Spleen (tissue), 11 donors: Measurements from ENCODE around the gene TSHZ2. TPM values are rescaled to one million over a fixed set of nuclear protein-coding genes. Genes with fewer than 3 reads are reported as not detected.

Experiments
- DNase-seq: peaks from one replicate; pipeline ENCODE4 v3.0.0-alpha.2; 2020
- H3K27ac ChIP-seq, 8 donors: fragments of 200-600 bp; sonication (generic) in 7 of 8; 1 replicate in 4 of 8; 2 replicates in 4 of 8; pipeline versions ENCODE4 v1.5.0 to v1.8.0; 2016 to 2021; ENCODE audit warnings: inconsistent platforms in 4 of 8, mild to moderate bottlenecking in 4 of 8, moderate library complexity in 1 of 8
- H3K27me3 ChIP-seq, 7 donors: fragments of 200-600 bp; sonication (generic) in 6 of 7; replicated peaks in 1 of 7; 1 replicate in 4 of 7; 2 replicates in 3 of 7; pipeline versions ENCODE4 v1.5.0 to v1.8.0; 2016 to 2021; ENCODE audit warnings: inconsistent platforms in 3 of 7, mild to moderate bottlenecking in 1 of 7
- H3K36me3 ChIP-seq, 6 donors: fragments of 200-600 bp; sonication (generic) in 5 of 6; 1 replicate in 4 of 6; 2 replicates in 2 of 6; pipeline versions ENCODE4 v1.5.0 to v1.8.0; 2016 to 2021; ENCODE audit warnings: inconsistent platforms in 2 of 6
- H3K4me1 ChIP-seq, 6 donors: fragments of 200-600 bp; sonication (generic) in 5 of 6; 1 replicate in 3 of 6; 2 replicates in 3 of 6; pipeline versions ENCODE4 v1.5.0 to v1.8.0; 2016 to 2021; ENCODE audit warnings: inconsistent platforms in 3 of 6
- H3K4me3 ChIP-seq, 8 donors: fragments of 200-600 bp; sonication (generic) in 7 of 8; 1 replicate in 4 of 8; 2 replicates in 4 of 8; pipeline versions ENCODE4 v1.5.0 to v1.8.0; 2016 to 2021; ENCODE audit warnings: inconsistent platforms in 4 of 8, mild to moderate bottlenecking in 4 of 8, moderate library complexity in 2 of 8
- H3K9me3 ChIP-seq, 8 donors: fragments of 200-600 bp; sonication (generic) in 7 of 8; 1 replicate in 4 of 8; 2 replicates in 4 of 8; pipeline versions ENCODE4 v1.5.0 to v1.8.0; 2016 to 2021; ENCODE audit warnings: inconsistent platforms in 4 of 8
- POLR2A ChIP-seq, 3 donors: fragments of 450-650 bp; IDR thresholded peaks; one replicate each; pipeline ENCODE4 v1.5.1; 2017; ENCODE audit warnings: antibody characterized with exemption in 3 of 3, mild to moderate bottlenecking in 1 of 3
- POLR2AphosphoS5 ChIP-seq, 3 donors: sonication (generic); formaldehyde crosslinking; IDR thresholded peaks; one replicate each; pipeline ENCODE4 v1.5.1; 2017; ENCODE audit warnings: antibody characterized with exemption in 3 of 3
- WGBS, 5 donors: extraction: QIAGEN DNeasy Blood & Tissue Kit in 3 of 5; methylation state at CpG; one replicate each; pipeline versions ENCODE4 v1.1.5 to v1.1.7; 2013 to 2018; 5-methylcytosine and 5-hydroxymethylcytosine counted together
- intact Hi-C: fragments of 100-400 bp; cut with DNase I; formaldehyde crosslinking; loops from one replicate; pipeline ENCODE4 v1.15.0; 2023; ENCODE audit warnings: low total_unique reads
- polyA plus RNA-seq, 3 donors: library from polyadenylated mRNA; stranded (reverse); fragments of 200-250 nt; gene quantifications; one replicate each; pipeline ENCODE4 v1.2.1, GENCODE V29; 2013
- total RNA-seq, 7 donors: library from RNA; depleted of rRNA in 3 of 7; stranded (reverse); fragments of >200 nt in 3 of 7; fragmentation: NEBNext Ultra II Directional in 4 of 7; extraction: Animal tissue kit (Norgen Biotek cat#: 25700) in 4 of 7; gene quantifications; one replicate each; pipeline versions ENCODE4 v1.1.0 to v1.2.1, GENCODE V29; 2016 to 2021
- TF ChIP-seq, protein P1 (sequence below), 11 experiments: fragments of 200-600 bp in 7 of 11; fragments of 450-650 bp in 4 of 11; sonication (generic) in 4 of 11; IDR thresholded peaks in 8 of 11; conservative IDR thresholded peaks in 3 of 11; 1 replicate in 7 of 11; 2 replicates in 4 of 11; pipeline versions ENCODE4 v1.4.0 to v1.8.0; 2016 to 2021; ENCODE audit warnings: antibody characterized with exemption in 11 of 11, inconsistent platforms in 4 of 11, mild to moderate bottlenecking in 1 of 11
- donor health status: healthy with polysubstance abuse.
- donor health status: DM: no; HTN: no; CAD: no; lungs with moderate emphysema.
- donor health status: DM: no; HTN: no; CAD: no.
- donor health status: Bipolar disorder and iron deficiency.
- donor health status: healthy.
- donor health status: DM: no; HTN: no; CAD: no.
- donor health status: DM: yes; HTN: yes; CAD: no.

TSHZ2 gene
- total and polyA plus RNA-seq, 10 donors: 0.86 to 19.2 (median 15.7) TPM

GRCh38 chr20:52971498-52972189, 514 bp upstream of the TSHZ2 start:
- H3K27ac ChIP-seq: peak overlapping the region in 7 of 8 donors; percentile 22 to 83 (median 76)
- peaks cover 0 to under 1% (median 0%) of the 10 kb centered on the region in 8 donors for H3K9me3 ChIP-seq
- H3K4me3 ChIP-seq: peak overlapping the region; percentile 23 to 68 (median 32)
- peaks cover 0 to 19% (median 3%) of the 10 kb centered on the region in 6 donors for H3K4me1 ChIP-seq
- intact Hi-C loops: no loop called here
- H3K27me3 ChIP-seq: peaks cover 0 to 53% (median 21%) of the 10 kb centered on the region in 7 donors
- DNase-seq: no peak
- no peaks in the 10 kb centered on the region for H3K36me3 ChIP-seq
- 6 to 18% (median 10%) methylated on average over 15 to 16 of the region's 16 CpGs for WGBS, 5 donors
- TF ChIP-seq POLR2A (IDR thresholded peaks at IDR 0.05) (no peak), POLR2AphosphoS5 (IDR thresholded peaks at IDR 0.05) (no peak)
- TF ChIP-seq, protein P1, sequence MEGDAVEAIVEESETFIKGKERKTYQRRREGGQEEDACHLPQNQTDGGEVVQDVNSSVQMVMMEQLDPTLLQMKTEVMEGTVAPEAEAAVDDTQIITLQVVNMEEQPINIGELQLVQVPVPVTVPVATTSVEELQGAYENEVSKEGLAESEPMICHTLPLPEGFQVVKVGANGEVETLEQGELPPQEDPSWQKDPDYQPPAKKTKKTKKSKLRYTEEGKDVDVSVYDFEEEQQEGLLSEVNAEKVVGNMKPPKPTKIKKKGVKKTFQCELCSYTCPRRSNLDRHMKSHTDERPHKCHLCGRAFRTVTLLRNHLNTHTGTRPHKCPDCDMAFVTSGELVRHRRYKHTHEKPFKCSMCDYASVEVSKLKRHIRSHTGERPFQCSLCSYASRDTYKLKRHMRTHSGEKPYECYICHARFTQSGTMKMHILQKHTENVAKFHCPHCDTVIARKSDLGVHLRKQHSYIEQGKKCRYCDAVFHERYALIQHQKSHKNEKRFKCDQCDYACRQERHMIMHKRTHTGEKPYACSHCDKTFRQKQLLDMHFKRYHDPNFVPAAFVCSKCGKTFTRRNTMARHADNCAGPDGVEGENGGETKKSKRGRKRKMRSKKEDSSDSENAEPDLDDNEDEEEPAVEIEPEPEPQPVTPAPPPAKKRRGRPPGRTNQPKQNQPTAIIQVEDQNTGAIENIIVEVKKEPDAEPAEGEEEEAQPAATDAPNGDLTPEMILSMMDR (IDR thresholded peaks at IDR 0.05 in 8 of 11, conservative IDR thresholded peaks at IDR 0.05 in 3 of 11): no peak

- WGBS, 5 donors: 4 to 10% (median 8%) methylated on average over 34 to 39 of the region's 39 CpGs
- DNase-seq: no peak
- peaks cover 0 to 53% (median 21%) of the 10 kb centered on the region in 7 donors for H3K27me3 ChIP-seq
- peak overlapping the region; percentile 53 to 83 (median 76) for H3K27ac ChIP-seq
- no peaks in the 10 kb centered on the region for H3K36me3 ChIP-seq
- H3K9me3 ChIP-seq: no peaks in the 10 kb centered on the region
- H3K4me3 ChIP-seq: peak overlapping the region; percentile 24 to 68 (median 36)
- intact Hi-C loops: no loop called here
- peaks cover 0 to 19% (median 3%) of the 10 kb centered on the region in 6 donors for H3K4me1 ChIP-seq
- TF ChIP-seq POLR2A (IDR thresholded peaks at IDR 0.05): no peak
- TF ChIP-seq POLR2AphosphoS5 (IDR thresholded peaks at IDR 0.05): peak in 1 of 3 donors; percentile 18
Measured at GRCh38 chr20:52972965-52973819, 1.0 kb downstream of the TSHZ2 start.

DNA sequence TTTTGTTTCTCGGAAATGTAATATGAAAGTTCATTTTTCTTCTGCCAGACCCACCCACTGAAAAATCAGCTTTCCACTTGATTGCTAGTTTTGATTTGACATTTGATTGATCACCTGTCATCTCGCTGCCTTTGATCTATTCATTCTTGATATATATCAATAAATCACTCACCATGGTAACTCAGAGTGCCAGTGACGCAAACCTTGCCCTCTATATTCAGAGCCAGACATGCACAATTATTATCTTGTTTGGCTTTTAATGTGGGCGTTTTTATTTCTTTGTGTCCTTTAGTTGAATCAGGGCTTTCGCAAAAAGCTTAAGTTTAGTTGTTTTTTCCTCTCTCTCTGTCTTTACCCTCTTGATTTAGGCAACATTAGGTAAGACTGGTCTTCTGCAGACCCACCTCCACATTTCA, 2.0 kb downstream of the TSHZ2 start:
- TF ChIP-seq POLR2A (IDR thresholded peaks at IDR 0.05): no peak
- TF ChIP-seq, protein P1 (IDR thresholded peaks at IDR 0.05 in 8 of 11, conservative IDR thresholded peaks at IDR 0.05 in 3 of 11): no peak
- no peak for TF ChIP-seq POLR2AphosphoS5 (IDR thresholded peaks at IDR 0.05)
- Histone ChIP-seq H3K36me3 (no peaks in the 10 kb centered on the region), H3K27me3 (peaks cover 0 to 53% (median 21%) of the 10 kb centered on the region in 7 donors), H3K9me3 (no peaks in the 10 kb centered on the region), H3K4me3 (peak overlapping the region in 6 of 8 donors; percentile 26 to 68 (median 36)), H3K27ac (peak overlapping the region in 6 of 8 donors; percentile 67 to 83 (median 76)), H3K4me1 (peaks cover 0 to 19% (median 3%) of the 10 kb centered on the region in 6 donors)
- DNase-seq: no peak
- 45 to 65% (median 54%) methylated on average over 5 of the region's 5 CpGs for WGBS, 5 donors
- intact Hi-C loops: no loop called here

DNA sequence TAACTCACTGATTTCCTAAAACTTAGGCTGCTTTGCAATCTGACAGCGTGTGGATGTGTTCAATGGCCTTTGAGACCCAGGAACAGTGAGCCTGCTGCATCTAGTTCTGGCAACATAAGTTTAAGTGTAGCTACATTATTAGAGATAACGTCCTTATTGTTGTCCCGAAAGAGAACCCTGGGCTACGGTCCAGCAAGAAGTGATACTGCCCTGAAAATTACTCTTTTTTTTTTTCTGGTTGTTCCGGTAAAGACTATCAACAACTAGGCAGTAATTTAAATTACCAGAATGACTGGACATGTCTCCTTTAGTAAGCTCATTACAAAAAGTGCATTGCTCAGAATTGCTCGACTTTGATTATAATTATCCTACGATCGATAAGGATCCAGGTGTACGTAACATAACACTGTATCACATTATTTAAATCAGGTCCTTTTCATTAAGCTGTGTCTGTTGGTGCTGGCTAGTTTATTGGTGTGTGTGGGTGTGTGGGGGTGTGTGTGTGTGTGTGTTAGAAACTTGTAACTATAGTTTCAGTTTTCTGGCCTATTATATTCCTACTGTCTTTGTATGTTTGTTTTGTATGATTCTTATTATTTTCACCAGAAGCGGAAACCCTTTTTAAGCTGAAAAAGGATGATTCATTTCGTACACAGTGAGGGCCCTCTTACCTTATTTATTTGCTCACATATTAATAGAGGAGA, 3.0 kb downstream of the TSHZ2 start:
- no peaks in the 10 kb centered on the region for H3K9me3 ChIP-seq
- no peaks in the 10 kb centered on the region for H3K36me3 ChIP-seq
- TF ChIP-seq POLR2A (IDR thresholded peaks at IDR 0.05) (no peak), POLR2AphosphoS5 (IDR thresholded peaks at IDR 0.05) (no peak)
- TF ChIP-seq, protein P1 (IDR thresholded peaks at IDR 0.05 in 8 of 11, conservative IDR thresholded peaks at IDR 0.05 in 3 of 11): no peak
- H3K4me1 ChIP-seq: peaks cover 0 to 19% (median 3%) of the 10 kb centered on the region in 6 donors
- DNase-seq: no peak
- H3K27ac ChIP-seq: peak overlapping the region in 7 of 8 donors; percentile 7 to 83 (median 67)
- WGBS, 5 donors: 56 to 64% (median 60%) methylated on average over 11 of the region's 11 CpGs
- intact Hi-C loops: no loop called here
- peaks cover 0 to 53% (median 21%) of the 10 kb centered on the region in 7 donors for H3K27me3 ChIP-seq
- peak overlapping the region in 6 of 8 donors; percentile 2 to 68 (median 36) for H3K4me3 ChIP-seq
